Osteoblast (primary cell): ENCODE measurements around the gene PMFBP1. TPM values are rescaled to one million over a fixed set of nuclear protein-coding genes. Genes with fewer than 3 reads are reported as not detected.

Experiments
- DNase-seq: peaks from one replicate; pipeline ENCODE4 v3.0.0; 2011; ENCODE audit warnings: low spot score, mixed read lengths; ENCODE audit not compliant: insufficient read length; ENCODE audit errors: missing footprints
- H2AFZ ChIP-seq: 2 replicates; pipeline ENCODE4 v1.6.0; 2011; ENCODE audit warnings: mild to moderate bottlenecking, low read length
- H3K27ac ChIP-seq: 2 replicates; pipeline ENCODE4 v1.5.1; 2011; ENCODE audit warnings: mild to moderate bottlenecking, low read depth, low read length, moderate library complexity
- H3K27me3 ChIP-seq: 2 replicates; pipeline ENCODE4 v1.6.0; 2012; ENCODE audit warnings: mild to moderate bottlenecking, control low read depth, inconsistent platforms, low read length, moderate library complexity; ENCODE audit not compliant: insufficient read depth
- H3K36me3 ChIP-seq: 2 replicates; pipeline ENCODE4 v1.5.1; 2011; ENCODE audit warnings: mild to moderate bottlenecking, low read length, control low read depth, moderate library complexity; ENCODE audit not compliant: insufficient read depth
- H3K4me1 ChIP-seq: 2 replicates; pipeline ENCODE4 v1.5.1; 2011; ENCODE audit warnings: mild to moderate bottlenecking, low read length, control low read depth, moderate library complexity; ENCODE audit not compliant: insufficient read depth
- H3K4me2 ChIP-seq: 2 replicates; pipeline ENCODE4 v1.6.0; 2011; ENCODE audit warnings: mild to moderate bottlenecking, low read length; ENCODE audit not compliant: insufficient read depth
- H3K4me3 ChIP-seq: fragments of 200-600 bp; sonication (generic); 3 replicates; pipeline ENCODE4 v1.5.1; 2012; ENCODE audit warnings: mild to moderate bottlenecking, low read length, inconsistent platforms; ENCODE audit not compliant: insufficient read depth
- H3K79me2 ChIP-seq: 2 replicates; pipeline ENCODE4 v1.6.0; 2012; ENCODE audit warnings: mild to moderate bottlenecking, low read length, control low read depth, inconsistent platforms; ENCODE audit not compliant: insufficient read depth
- H3K9me3 ChIP-seq: 2 replicates; pipeline ENCODE4 v1.5.1; 2011; ENCODE audit warnings: low read depth, low read length, control low read depth
- H4K20me1 ChIP-seq: 2 replicates; pipeline ENCODE4 v1.6.0; 2012; ENCODE audit warnings: mild to moderate bottlenecking, low read length, control low read depth; ENCODE audit not compliant: insufficient read depth
- total RNA-seq: library from RNA; depleted of rRNA; stranded (reverse); fragments of >200 nt; gene quantifications from 2 replicates; pipeline ENCODE4 v1.2.3, GENCODE V29; 2012
- TF ChIP-seq, protein P1 (sequence below): IDR thresholded peaks from 2 replicates; pipeline ENCODE4 v1.5.1; 2011; ENCODE audit warnings: mild to moderate bottlenecking, low read depth, low read length, moderate library complexity; ENCODE audit errors: extremely low read depth

Gene PMFBP1
- total RNA-seq, 1 donor: under 0.01 TPM

DNA sequence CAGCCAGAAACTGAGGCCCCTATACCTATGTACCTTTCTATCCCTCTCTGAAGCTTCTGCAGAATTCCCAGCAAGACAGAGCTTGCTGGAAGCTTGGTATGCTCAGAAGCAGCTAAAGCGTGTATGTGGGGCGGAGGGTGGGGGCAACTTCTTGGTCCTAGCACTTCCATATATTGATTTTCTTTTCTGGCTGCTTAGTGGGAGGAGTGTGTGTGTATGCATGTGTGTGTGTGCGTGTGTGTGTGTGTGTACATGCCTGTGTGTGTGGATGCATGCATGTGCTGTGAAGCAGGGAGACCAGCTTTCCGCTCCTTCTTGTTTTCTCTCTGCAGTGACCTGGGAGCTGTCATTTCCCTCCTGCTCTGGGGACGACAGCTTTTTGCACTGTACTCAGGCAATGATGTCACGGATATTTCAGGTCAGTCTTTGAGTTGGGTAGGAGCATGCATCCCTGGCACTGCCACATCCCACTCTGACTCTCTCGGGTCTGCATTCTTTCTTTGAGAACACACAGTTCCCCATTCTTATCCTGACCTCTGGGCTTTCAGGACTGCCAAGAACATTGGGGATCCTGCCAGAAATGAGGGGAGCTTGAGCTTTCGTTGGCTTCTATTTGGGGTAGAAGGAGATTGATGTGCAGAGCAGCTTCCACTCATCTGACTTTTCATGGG, 98.3 kb downstream of the PMFBP1 start:
- Histone ChIP-seq H4K20me1 (no peaks in the 10 kb centered on the region), H2AFZ (no peak overlapping the region), H3K4me1 (no peaks in the 10 kb centered on the region), H3K9me3 (no peaks in the 10 kb centered on the region), H3K27ac (no peak overlapping the region), H3K27me3 (no peaks in the 10 kb centered on the region), H3K79me2 (no peaks in the 10 kb centered on the region), H3K36me3 (no peaks in the 10 kb centered on the region), H3K4me2 (no peak overlapping the region), H3K4me3 (no peak overlapping the region)
- no peak for DNase-seq
- TF ChIP-seq, protein P1, sequence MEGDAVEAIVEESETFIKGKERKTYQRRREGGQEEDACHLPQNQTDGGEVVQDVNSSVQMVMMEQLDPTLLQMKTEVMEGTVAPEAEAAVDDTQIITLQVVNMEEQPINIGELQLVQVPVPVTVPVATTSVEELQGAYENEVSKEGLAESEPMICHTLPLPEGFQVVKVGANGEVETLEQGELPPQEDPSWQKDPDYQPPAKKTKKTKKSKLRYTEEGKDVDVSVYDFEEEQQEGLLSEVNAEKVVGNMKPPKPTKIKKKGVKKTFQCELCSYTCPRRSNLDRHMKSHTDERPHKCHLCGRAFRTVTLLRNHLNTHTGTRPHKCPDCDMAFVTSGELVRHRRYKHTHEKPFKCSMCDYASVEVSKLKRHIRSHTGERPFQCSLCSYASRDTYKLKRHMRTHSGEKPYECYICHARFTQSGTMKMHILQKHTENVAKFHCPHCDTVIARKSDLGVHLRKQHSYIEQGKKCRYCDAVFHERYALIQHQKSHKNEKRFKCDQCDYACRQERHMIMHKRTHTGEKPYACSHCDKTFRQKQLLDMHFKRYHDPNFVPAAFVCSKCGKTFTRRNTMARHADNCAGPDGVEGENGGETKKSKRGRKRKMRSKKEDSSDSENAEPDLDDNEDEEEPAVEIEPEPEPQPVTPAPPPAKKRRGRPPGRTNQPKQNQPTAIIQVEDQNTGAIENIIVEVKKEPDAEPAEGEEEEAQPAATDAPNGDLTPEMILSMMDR: no peak

DNA sequence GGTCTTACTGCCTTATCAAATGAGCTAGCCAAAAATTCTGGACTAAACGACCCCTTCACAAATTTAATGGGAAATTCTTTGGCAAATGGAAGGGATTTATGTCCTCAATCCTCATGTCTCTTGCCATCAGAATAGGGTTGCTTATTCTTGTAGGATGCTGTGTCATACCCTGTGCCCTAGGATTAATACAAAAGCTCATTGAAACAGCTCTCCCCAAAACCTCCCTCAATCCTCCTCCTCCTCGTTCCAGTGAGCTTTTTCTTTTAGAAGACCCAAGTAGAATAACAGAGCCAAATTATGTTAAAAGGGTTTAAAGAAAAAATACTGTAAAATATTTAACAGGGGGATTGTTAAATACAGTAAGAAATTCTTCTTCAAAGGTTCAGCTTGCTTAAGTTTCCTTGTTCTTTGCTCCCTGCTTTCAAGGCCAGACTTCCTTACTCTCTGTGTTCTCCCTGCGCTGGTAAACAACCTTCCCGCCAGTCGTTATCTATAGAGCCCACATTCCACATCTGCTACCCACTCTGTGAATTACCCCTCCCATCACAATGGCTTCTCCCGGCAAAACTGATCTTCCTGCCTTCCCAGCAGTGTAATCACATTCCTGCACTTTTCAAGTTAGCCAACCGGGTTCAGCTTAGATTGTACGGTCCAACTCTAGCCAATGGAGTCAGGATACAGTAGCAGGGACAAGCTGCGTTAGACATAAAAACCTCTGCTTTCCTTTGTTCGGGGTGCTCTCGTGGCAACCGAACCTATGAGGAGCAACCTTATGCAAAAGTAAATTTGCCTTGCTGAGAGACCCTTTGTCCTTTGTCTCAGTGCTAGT, 99.2 kb downstream of the PMFBP1 start:
- Histone ChIP-seq H3K4me2 (no peak overlapping the region), H3K9me3 (no peaks in the 10 kb centered on the region), H3K4me1 (no peaks in the 10 kb centered on the region), H3K36me3 (no peaks in the 10 kb centered on the region), H3K79me2 (no peaks in the 10 kb centered on the region), H3K27ac (no peak overlapping the region), H4K20me1 (no peaks in the 10 kb centered on the region), H3K27me3 (no peaks in the 10 kb centered on the region), H2AFZ (no peak overlapping the region), H3K4me3 (no peak overlapping the region)
- TF ChIP-seq, protein P1: no peak
- no peak for DNase-seq

Other genes starting within 250 kb of the PMFBP1 start
- not detected in 2 replicates for gene PKD1L3, start 171.8 kb downstream of the PMFBP1 start, total RNA-seq
- gene DHODH, start 163.4 kb downstream of the PMFBP1 start, total RNA-seq: 3.2 and 4.7 TPM in 2 replicates
- gene HP, start 117.7 kb downstream of the PMFBP1 start, total RNA-seq: not detected in 2 replicates
- not detected in 2 replicates for gene HPR, start 108.9 kb downstream of the PMFBP1 start, total RNA-seq
- 9.1 and 12.3 TPM in 2 replicates for gene TXNL4B, start 78.5 kb downstream of the PMFBP1 start, total RNA-seq
- 51.4 and 52.7 TPM in 2 replicates for gene DHX38, start 78.3 kb downstream of the PMFBP1 start, total RNA-seq